ENCODE results near the gene ATP6V0E1.

- TF ChIP-seq CHD2 (IDR thresholded peaks at IDR 0.05; ENCODE audit: low read length) (no peak), CTCF (IDR thresholded peaks at IDR 0.05; ENCODE audit: control extremely low read depth in 1 of 3, insufficient read depth in 1 of 3, low read depth in 1 of 3, low read length in 3 of 3) (no peak), EP300 (IDR thresholded peaks at IDR 0.05; ENCODE audit: borderline replicate concordance in 1 of 2, low read depth in 2 of 2, low read length in 2 of 2) (no peak), TCF12 (IDR thresholded peaks at IDR 0.05; ENCODE audit: low read depth, low read length) (no peak), SIX5 (IDR thresholded peaks at IDR 0.05; ENCODE audit: low read depth, low read length) (no peak), SRF (IDR thresholded peaks at IDR 0.05; ENCODE audit: low read depth, low read length) (no peak), POLR2A (IDR thresholded peaks at IDR 0.05; ENCODE audit: control extremely low read depth in 1 of 2, low read depth in 2 of 2, low read length in 2 of 2) (no peak), POLR2AphosphoS5 (IDR thresholded peaks at IDR 0.05; ENCODE audit: low read depth, low read length) (no peak)
- TF ChIP-seq, protein P1, sequence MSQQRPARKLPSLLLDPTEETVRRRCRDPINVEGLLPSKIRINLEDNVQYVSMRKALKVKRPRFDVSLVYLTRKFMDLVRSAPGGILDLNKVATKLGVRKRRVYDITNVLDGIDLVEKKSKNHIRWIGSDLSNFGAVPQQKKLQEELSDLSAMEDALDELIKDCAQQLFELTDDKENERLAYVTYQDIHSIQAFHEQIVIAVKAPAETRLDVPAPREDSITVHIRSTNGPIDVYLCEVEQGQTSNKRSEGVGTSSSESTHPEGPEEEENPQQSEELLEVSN (IDR thresholded peaks at IDR 0.05) = no peak
These were observed 36.6 kb downstream of the ATP6V0E1 start for GRCh38 chr5:173020154-173020581.
